Ishikawa (cell line): Measurements from ENCODE around the gene ENTREP3.

Experiments used
- CEBPB ChIP-seq: IDR thresholded peaks from 2 replicates; pipeline ENCODE4 v1.6.1; 2012
- CREB1 ChIP-seq: IDR thresholded peaks from 2 replicates; pipeline ENCODE4 v1.6.1; 2012; ENCODE audit warnings: low read depth
- EGR1 ChIP-seq: IDR thresholded peaks from 2 replicates; pipeline ENCODE4 v1.6.1; 2012
- EP300 ChIP-seq: IDR thresholded peaks from 2 replicates; pipeline ENCODE4 v1.6.1; 2012; ENCODE audit warnings: borderline replicate concordance
- FOXM1 ChIP-seq: IDR thresholded peaks from 2 replicates; pipeline ENCODE4 v1.6.1; 2012; ENCODE audit warnings: low read depth, borderline replicate concordance
- MAX ChIP-seq: IDR thresholded peaks from 2 replicates; pipeline ENCODE4 v1.6.1; 2012
- NFIC ChIP-seq: IDR thresholded peaks from 2 replicates; pipeline ENCODE4 v1.6.1; 2012
- RAD21 ChIP-seq: IDR thresholded peaks from 2 replicates; pipeline ENCODE4 v1.6.1; 2012; ENCODE audit warnings: low read depth
- TAF1 ChIP-seq: IDR thresholded peaks from 2 replicates; pipeline ENCODE4 v1.6.1; 2012; ENCODE audit warnings: low read depth, mild to moderate bottlenecking
- TCF12 ChIP-seq: IDR thresholded peaks from 2 replicates; pipeline ENCODE4 v1.6.1; 2012; ENCODE audit warnings: low read depth
- TEAD4 ChIP-seq: IDR thresholded peaks from 2 replicates; pipeline ENCODE4 v1.6.1; 2012
- YY1 ChIP-seq: IDR thresholded peaks from 2 replicates; pipeline ENCODE4 v1.6.1; 2012; ENCODE audit warnings: low read depth
- ZBTB7A ChIP-seq: IDR thresholded peaks from 2 replicates; pipeline ENCODE4 v1.6.1; 2012; ENCODE audit warnings: low read depth
- TF ChIP-seq, protein P1 (sequence below): IDR thresholded peaks from 2 replicates; pipeline ENCODE4 v1.6.1; 2012; ENCODE audit warnings: low read depth, mild to moderate bottlenecking
- TF ChIP-seq, protein P2 (sequence below): IDR thresholded peaks from 2 replicates; pipeline ENCODE4 v1.6.1; 2012

ENTREP3 gene

GRCh38 chr1:155202198-155202597, 53.1 kb downstream of the ENTREP3 start:
- TF ChIP-seq TCF12: no peak
- TF ChIP-seq CREB1: no peak
- TF ChIP-seq ZBTB7A: no peak
- TF ChIP-seq CEBPB: no peak
- no peak for TF ChIP-seq NFIC
- no peak for TF ChIP-seq FOXM1
- TF ChIP-seq MAX: no peak
- TF ChIP-seq TAF1: no peak
- TF ChIP-seq, protein P1, sequence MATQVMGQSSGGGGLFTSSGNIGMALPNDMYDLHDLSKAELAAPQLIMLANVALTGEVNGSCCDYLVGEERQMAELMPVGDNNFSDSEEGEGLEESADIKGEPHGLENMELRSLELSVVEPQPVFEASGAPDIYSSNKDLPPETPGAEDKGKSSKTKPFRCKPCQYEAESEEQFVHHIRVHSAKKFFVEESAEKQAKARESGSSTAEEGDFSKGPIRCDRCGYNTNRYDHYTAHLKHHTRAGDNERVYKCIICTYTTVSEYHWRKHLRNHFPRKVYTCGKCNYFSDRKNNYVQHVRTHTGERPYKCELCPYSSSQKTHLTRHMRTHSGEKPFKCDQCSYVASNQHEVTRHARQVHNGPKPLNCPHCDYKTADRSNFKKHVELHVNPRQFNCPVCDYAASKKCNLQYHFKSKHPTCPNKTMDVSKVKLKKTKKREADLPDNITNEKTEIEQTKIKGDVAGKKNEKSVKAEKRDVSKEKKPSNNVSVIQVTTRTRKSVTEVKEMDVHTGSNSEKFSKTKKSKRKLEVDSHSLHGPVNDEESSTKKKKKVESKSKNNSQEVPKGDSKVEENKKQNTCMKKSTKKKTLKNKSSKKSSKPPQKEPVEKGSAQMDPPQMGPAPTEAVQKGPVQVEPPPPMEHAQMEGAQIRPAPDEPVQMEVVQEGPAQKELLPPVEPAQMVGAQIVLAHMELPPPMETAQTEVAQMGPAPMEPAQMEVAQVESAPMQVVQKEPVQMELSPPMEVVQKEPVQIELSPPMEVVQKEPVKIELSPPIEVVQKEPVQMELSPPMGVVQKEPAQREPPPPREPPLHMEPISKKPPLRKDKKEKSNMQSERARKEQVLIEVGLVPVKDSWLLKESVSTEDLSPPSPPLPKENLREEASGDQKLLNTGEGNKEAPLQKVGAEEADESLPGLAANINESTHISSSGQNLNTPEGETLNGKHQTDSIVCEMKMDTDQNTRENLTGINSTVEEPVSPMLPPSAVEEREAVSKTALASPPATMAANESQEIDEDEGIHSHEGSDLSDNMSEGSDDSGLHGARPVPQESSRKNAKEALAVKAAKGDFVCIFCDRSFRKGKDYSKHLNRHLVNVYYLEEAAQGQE: no peak
- no peak for TF ChIP-seq TEAD4
- no peak for TF ChIP-seq EP300
- TF ChIP-seq, protein P2, sequence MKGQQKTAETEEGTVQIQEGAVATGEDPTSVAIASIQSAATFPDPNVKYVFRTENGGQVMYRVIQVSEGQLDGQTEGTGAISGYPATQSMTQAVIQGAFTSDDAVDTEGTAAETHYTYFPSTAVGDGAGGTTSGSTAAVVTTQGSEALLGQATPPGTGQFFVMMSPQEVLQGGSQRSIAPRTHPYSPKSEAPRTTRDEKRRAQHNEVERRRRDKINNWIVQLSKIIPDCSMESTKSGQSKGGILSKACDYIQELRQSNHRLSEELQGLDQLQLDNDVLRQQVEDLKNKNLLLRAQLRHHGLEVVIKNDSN: no peak
- no peak for TF ChIP-seq YY1
- TF ChIP-seq EGR1: no peak
- TF ChIP-seq RAD21: no peak

DNA sequence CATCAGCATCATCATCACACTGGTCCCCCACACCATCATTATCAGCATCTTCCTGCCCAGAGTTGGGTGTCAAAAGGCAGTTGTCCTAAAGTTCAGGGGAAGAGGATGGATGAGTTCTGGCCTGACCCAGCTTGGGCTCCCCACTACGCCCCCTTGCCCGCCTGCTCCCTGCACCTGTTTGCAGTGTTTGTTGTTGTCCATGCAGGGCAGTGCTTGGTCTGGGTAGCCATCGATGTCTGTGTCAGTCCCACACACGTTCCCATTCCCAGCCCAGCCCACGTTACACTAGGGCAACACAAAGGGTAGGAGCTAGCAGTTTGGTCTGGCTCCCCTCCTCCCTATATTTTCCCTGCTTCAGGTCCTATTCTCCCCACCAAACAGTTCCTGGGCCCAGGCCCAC, 54.4 kb downstream of the ENTREP3 start:
- TF ChIP-seq, protein P1: no peak
- no peak for TF ChIP-seq YY1
- no peak for TF ChIP-seq EGR1
- TF ChIP-seq FOXM1: no peak
- no peak for TF ChIP-seq TAF1

DNA sequence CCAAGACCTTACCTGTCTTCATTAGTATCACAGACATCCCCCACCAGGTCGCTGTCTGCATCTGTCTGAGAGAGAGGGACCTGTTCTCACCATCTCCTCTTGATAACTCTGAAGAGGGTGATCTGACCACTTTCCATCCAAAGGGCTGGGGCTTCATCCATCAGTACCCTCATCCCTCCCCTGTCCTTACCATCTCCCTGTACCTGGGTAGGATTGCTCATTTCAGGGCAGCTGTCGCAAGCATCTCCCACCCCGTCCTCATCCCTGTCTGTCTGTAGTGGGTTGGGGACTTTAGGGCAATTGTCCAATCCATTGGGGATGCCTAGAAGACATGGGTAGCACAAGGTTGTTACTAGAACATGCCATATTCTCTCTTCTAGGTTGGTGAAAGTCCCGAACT, 55.5 kb downstream of the ENTREP3 start:
- TF ChIP-seq CREB1: no peak
- no peak for TF ChIP-seq FOXM1
- no peak for TF ChIP-seq ZBTB7A
- no peak for TF ChIP-seq NFIC
- TF ChIP-seq TEAD4: no peak
- TF ChIP-seq, protein P2: no peak
- no peak for TF ChIP-seq EGR1
- no peak for TF ChIP-seq EP300
- no peak for TF ChIP-seq RAD21
- no peak for TF ChIP-seq CEBPB
- TF ChIP-seq, protein P1: no peak
- TF ChIP-seq MAX: no peak
- no peak for TF ChIP-seq TAF1

GRCh38 chr1:155198547-155198906, 56.8 kb downstream of the ENTREP3 start:
- no peak for TF ChIP-seq TCF12
- no peak for TF ChIP-seq ZBTB7A
- no peak for TF ChIP-seq CEBPB
- no peak for TF ChIP-seq RAD21
- no peak for TF ChIP-seq NFIC
- TF ChIP-seq, protein P2: no peak
- no peak for TF ChIP-seq TAF1
- TF ChIP-seq, protein P1: no peak
- no peak for TF ChIP-seq MAX
- TF ChIP-seq FOXM1: no peak
- no peak for TF ChIP-seq CREB1
- no peak for TF ChIP-seq TEAD4
- TF ChIP-seq EGR1: no peak
- no peak for TF ChIP-seq YY1
- no peak for TF ChIP-seq EP300
